Esophagus (tissue), 2 donors: ENCODE data around the gene MEGF10. TPM values are rescaled to one million over a fixed set of nuclear protein-coding genes. Genes with fewer than 3 reads are reported as not detected.
"Not testable (repeated sequence)": the region's sequence is repeated elsewhere in the genome, so short reads cannot be mapped to it uniquely, and the experiment has no call there.

Source experiments
- H3K27ac ChIP-seq, 2 donors: one replicate each; pipeline ENCODE4 v1.5.1; 2013; ENCODE audit warnings: low read depth in 2 of 2, mild to moderate bottlenecking in 2 of 2, inconsistent platforms in 1 of 2, low read length in 1 of 2, moderate library complexity in 1 of 2
- H3K27me3 ChIP-seq, 2 donors: one replicate each; pipeline ENCODE4 v1.6.1; 2013; ENCODE audit warnings: low read length in 2 of 2, control low read depth in 1 of 2, mild to moderate bottlenecking in 1 of 2; ENCODE audit not compliant: insufficient read depth in 2 of 2, control insufficient read depth in 1 of 2
- H3K36me3 ChIP-seq, 2 donors: one replicate each; pipeline ENCODE4 v1.6.1; 2013; ENCODE audit warnings: low read length in 1 of 2; ENCODE audit not compliant: control insufficient read depth in 2 of 2, insufficient read depth in 2 of 2
- H3K4me1 ChIP-seq, 2 donors: one replicate each; pipeline ENCODE4 v1.6.1; 2013; ENCODE audit warnings: low read length in 1 of 2; ENCODE audit not compliant: control insufficient read depth in 2 of 2, insufficient read depth in 2 of 2
- H3K4me3 ChIP-seq, 2 donors: one replicate each; pipeline ENCODE4 v1.5.1; 2013; ENCODE audit warnings: low read length in 2 of 2, mild to moderate bottlenecking in 2 of 2, low read depth in 1 of 2, moderate library complexity in 1 of 2
- H3K9me3 ChIP-seq, 2 donors: one replicate each; pipeline ENCODE4 v1.6.1; 2013; ENCODE audit warnings: mild to moderate bottlenecking in 2 of 2, low read depth in 1 of 2, low read length in 1 of 2, moderate library complexity in 1 of 2; ENCODE audit not compliant: control insufficient read depth in 2 of 2, insufficient read depth in 1 of 2
- WGBS, 2 donors: extraction: QIAGEN DNeasy Blood & Tissue Kit; methylation state at CpG; one replicate each; pipeline ENCODE4 v1.1.7; 2013; 5-methylcytosine and 5-hydroxymethylcytosine counted together
- polyA plus RNA-seq, 2 donors: library from polyadenylated mRNA; stranded (reverse); fragments of 200-250 nt; gene quantifications; one replicate each; pipeline ENCODE4 v1.2.3, GENCODE V29; 2013
- donor health status: healthy with polysubstance abuse.
- donor health status: Bipolar disorder and iron deficiency.

Gene MEGF10
- polyA plus RNA-seq, result under 1 TPM; 0.02 TPM

GRCh38 chr5:127290019-127290945 lies at the start of gene MEGF10:
MEGF10 (plus strand) TSS chr5:127290796; CDS start chr5:127331309, 40,513 bp downstream.
- Histone ChIP-seq H3K36me3 (no peaks in the 10 kb centered on the region), H3K4me3 (no peak within 1 kb of the TSS), H3K27me3 (peaks cover 0 to 18% of the 10 kb centered on the region in 2 donors), H3K9me3 (no peaks in the 10 kb centered on the region), H3K4me1 (peaks cover 0 to 4% of the 10 kb centered on the region in 2 donors), H3K27ac (no peak within 1 kb of the TSS)
- WGBS, 2 donors, result 3 to 4% methylated on average over 61 of the region's 61 CpGs

- no peaks in the 10 kb centered on the region for H3K4me1 ChIP-seq
- H3K27me3 ChIP-seq, result no peaks in the 10 kb centered on the region
- no peak overlapping the region for H3K4me3 ChIP-seq
- WGBS, 2 donors, result 28 to 36% methylated on average over 1 of the region's 1 CpG
- no peaks in the 10 kb centered on the region for H3K9me3 ChIP-seq
- H3K36me3 ChIP-seq, result no peaks in the 10 kb centered on the region
- no peak overlapping the region for H3K27ac ChIP-seq
Observed at GRCh38 chr5:127243011-127243410, 47.6 kb upstream of the MEGF10 start.

- whole genome bisulfite sequencing, 2 donors, result 96 to 98% methylated on average over 3 of the region's 3 CpGs
- H3K36me3 ChIP-seq, result no peaks in the 10 kb centered on the region
- H3K4me1 ChIP-seq, result no peaks in the 10 kb centered on the region
- no peak overlapping the region for H3K27ac ChIP-seq
- no peaks in the 10 kb centered on the region for H3K27me3 ChIP-seq
- no peak overlapping the region for H3K4me3 ChIP-seq
- peaks cover 2% of the 10 kb centered on the region in 2 donors for H3K9me3 ChIP-seq
Observed at GRCh38 chr5:127254729-127255284, 35.8 kb upstream of the MEGF10 start.

DNA sequence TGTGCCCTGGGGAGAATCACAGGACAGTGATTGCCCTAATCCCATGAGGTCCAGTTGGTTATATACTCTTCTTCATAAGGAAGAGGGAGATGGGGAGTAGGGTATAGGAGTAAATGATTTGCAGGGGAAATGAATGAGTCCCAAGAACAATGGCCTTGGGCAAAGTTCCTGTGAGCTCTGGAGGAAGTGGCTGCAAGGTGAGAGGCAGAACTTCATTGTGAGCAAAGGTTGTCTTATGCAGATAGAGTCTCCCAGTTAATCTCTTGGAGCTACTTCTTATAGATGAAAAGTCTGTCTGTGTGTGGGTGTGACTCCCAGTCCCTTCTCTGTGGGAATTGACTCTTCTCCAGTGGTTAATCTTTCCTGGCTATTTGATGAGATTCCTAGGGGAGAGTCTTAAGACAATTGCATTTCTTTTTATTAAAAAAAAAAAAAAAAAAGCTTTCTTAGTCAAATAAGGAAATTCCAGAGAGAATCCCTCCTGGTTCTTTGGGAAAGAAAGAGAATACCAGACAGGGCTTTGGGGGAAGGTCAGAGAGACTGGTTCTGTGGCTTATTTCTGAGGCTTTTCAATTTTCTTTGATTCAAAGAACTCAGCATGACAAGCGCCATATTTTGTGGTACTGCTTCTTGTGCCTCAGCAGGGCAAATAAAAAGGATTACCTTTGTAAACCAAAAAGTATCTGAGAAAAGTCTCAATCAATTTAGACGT lies 33.6 kb upstream of the MEGF10 start:
- H3K4me1 ChIP-seq, result no peaks in the 10 kb centered on the region
- H3K36me3 ChIP-seq, result no peaks in the 10 kb centered on the region
- no peak overlapping the region for H3K4me3 ChIP-seq
- H3K27ac ChIP-seq, result no peak overlapping the region
- WGBS, 2 donors, result 54 to 66% methylated on average over 2 of the region's 2 CpGs
- H3K9me3 ChIP-seq, result peaks cover 2% of the 10 kb centered on the region in 2 donors
- no peaks in the 10 kb centered on the region for H3K27me3 ChIP-seq

DNA sequence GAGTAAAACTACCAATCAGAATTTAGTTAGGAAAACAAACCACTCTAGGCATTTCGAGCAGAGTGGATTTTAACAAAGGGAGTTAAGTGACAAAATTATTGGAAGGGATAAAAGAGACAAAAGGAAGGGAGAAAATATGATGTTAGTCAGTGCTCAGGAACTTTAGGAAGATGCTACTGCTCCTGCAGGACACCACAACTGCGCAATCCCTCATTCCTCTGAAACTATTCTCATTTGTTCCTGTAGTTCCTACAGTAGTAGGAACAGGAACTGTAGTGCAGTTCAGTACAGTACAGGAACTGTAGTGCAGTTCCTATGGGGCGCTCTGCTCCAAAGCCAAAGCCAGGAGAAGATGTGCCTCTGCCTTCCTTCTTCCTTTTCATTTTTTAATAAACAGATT lies 29.9 kb upstream of the MEGF10 start:
- Histone ChIP-seq H3K27ac (no peak overlapping the region), H3K27me3 (no peaks in the 10 kb centered on the region), H3K9me3 (peaks cover 0 to 2% of the 10 kb centered on the region in 2 donors), H3K4me3 (no peak overlapping the region), H3K4me1 (no peaks in the 10 kb centered on the region), H3K36me3 (no peaks in the 10 kb centered on the region)
- 75 to 86% methylated on average over 3 of the region's 3 CpGs for WGBS, 2 donors

GRCh38 chr5:127265473-127265872 lies 25.1 kb upstream of the MEGF10 start:
- not testable (repeated sequence) for H3K4me1 ChIP-seq, H3K9me3 ChIP-seq, H3K4me3 ChIP-seq, H3K36me3 ChIP-seq, H3K27me3 ChIP-seq, H3K27ac ChIP-seq
- WGBS, 2 donors, result 67 to 94% methylated on average over 1 of the region's 1 CpG

DNA sequence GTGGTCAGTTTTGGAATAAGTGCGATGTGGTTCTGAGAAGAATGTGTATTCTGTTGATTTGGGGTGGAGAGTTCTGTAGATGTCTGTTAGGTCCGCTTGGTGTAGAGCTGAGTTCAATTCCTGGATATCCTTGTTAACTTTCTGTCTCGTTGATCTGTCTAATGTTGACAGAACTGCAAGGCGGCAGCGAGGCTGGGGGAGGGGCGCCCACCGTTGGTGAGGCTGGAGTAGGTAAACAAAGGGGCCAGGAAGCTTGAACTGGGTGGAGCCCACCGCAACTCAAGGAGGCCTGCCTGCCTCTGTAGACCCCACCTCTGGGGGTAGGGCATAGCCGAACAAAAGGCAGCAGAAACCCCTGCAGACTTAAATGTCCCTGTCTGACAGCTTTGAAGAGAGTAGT lies 22.3 kb upstream of the MEGF10 start:
- 40 to 41% methylated on average over 9 of the region's 9 CpGs for WGBS, 2 donors
- H3K27ac ChIP-seq, H3K4me3 ChIP-seq, H3K36me3 ChIP-seq, H3K9me3 ChIP-seq, H3K27me3 ChIP-seq, H3K4me1 ChIP-seq: not testable (repeated sequence)

- H3K4me1 ChIP-seq, H3K4me3 ChIP-seq, H3K9me3 ChIP-seq, H3K27ac ChIP-seq, H3K36me3 ChIP-seq, H3K27me3 ChIP-seq: not testable (repeated sequence)
- WGBS, 2 donors, result 90 to 96% methylated on average over 4 of the region's 4 CpGs
Observed at GRCh38 chr5:127270713-127271112, 19.9 kb upstream of the MEGF10 start.

DNA sequence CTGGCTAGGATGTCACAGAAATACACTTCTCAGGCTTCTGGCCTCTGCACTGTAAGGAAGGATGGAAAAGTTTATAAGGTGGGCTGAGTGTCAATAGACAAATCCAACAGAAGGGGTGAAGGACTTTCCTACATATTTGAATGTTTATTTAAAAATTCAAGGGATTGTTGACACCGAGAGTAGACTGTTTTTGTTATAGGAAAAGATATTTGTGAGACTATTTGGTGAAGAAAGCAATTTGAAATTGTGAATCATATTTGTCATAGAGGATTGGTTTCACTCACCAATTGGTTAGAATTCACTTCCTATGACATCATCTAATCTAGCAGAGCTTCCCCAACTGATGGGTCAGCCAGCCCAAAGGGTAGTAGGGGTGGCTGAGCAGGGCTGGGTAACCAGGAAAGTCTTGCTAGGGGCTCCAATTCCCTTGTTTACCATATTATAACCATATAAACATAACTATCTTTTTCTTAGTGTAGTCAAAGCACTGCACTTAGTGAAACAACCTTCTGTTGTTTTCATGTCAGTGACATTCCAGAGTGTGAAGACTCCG lies 14.9 kb upstream of the MEGF10 start:
- no peak overlapping the region for H3K27ac ChIP-seq
- no peaks in the 10 kb centered on the region for H3K27me3 ChIP-seq
- H3K9me3 ChIP-seq, result peaks cover 0 to 4% of the 10 kb centered on the region in 2 donors
- H3K4me3 ChIP-seq, result no peak overlapping the region
- WGBS, 2 donors, result 51% methylated on average over 2 of the region's 2 CpGs
- H3K4me1 ChIP-seq, result no peaks in the 10 kb centered on the region
- H3K36me3 ChIP-seq, result no peaks in the 10 kb centered on the region
